H1 (cell line): ENCODE measurements around the gene COX6A2. TPM values are rescaled to one million over a fixed set of nuclear protein-coding genes. Genes with fewer than 3 reads are reported as not detected.
A peak's percentile ranks its signal among the peaks of the same experiment; 100 is the strongest.

Experiments used
- CTCF ChIA-PET: fragments of 300-600 bp; sonication (Branson Sonifier 250); formaldehyde crosslinking; loops from one replicate; lab custom pipeline; 2021; ENCODE audit not compliant: partially characterized antibody; lab: Charles Lee
- POLR2A ChIA-PET: fragments of 300-600 bp; sonication (Branson Sonifier 250); formaldehyde crosslinking; loops from one replicate; lab custom pipeline; 2021; ENCODE audit warnings: inconsistent platforms; ENCODE audit not compliant: partially characterized antibody; lab: Charles Lee
- DNase-seq, 2 experiments: peaks; one replicate each; pipeline versions ENCODE4 v3.0.0 to v3.0.0-alpha.2; 2010 to 2022; ENCODE audit warnings: low spot score in 2 of 2, low read depth in 1 of 2, mixed read lengths in 1 of 2
- FAIRE-seq: peaks from 2 replicates; lab custom pipeline; 2011; peaks lifted over from hg19 to GRCh38; lab: Jason Lieb, UNC
- H2AFZ ChIP-seq: 2 replicates; pipeline ENCODE4 v1.8.1; 2012; ENCODE audit warnings: low read length, inconsistent platforms
- H2AK5ac ChIP-seq: 2 replicates; pipeline ENCODE4 v1.6.1; 2013; ENCODE audit warnings: low read depth, low read length
- H2BK120ac ChIP-seq: replicated peaks from 2 replicates; pipeline ENCODE3; 2013; ENCODE audit warnings: low read depth, low read length, inconsistent platforms
- H2BK12ac ChIP-seq: 2 replicates; pipeline ENCODE4 v1.6.1; 2013; ENCODE audit warnings: low read depth, low read length
- H2BK15ac ChIP-seq: 2 replicates; pipeline ENCODE4 v1.6.1; 2013; ENCODE audit warnings: low read length
- H2BK20ac ChIP-seq: 2 replicates; pipeline ENCODE4 v1.6.1; 2013; ENCODE audit warnings: low read length
- H2BK5ac ChIP-seq: 2 replicates; pipeline ENCODE4 v1.6.1; 2013; ENCODE audit warnings: low read depth, low read length
- H3K14ac ChIP-seq: 2 replicates; pipeline ENCODE4 v1.6.1; 2013; ENCODE audit warnings: inconsistent platforms; ENCODE audit not compliant: insufficient read length
- H3K18ac ChIP-seq: 2 replicates; pipeline ENCODE4 v1.6.1; 2013; ENCODE audit warnings: low read length; ENCODE audit errors: extremely low read depth
- H3K23ac ChIP-seq: 2 replicates; pipeline ENCODE4 v1.6.1; 2013; ENCODE audit warnings: inconsistent platforms; ENCODE audit not compliant: insufficient read length
- H3K23me2 ChIP-seq: 2 replicates; pipeline ENCODE4 v1.6.1; 2013; ENCODE audit warnings: low read depth, low read length
- H3K27ac ChIP-seq: 2 replicates; pipeline ENCODE4 v1.6.1; 2011; ENCODE audit warnings: low read depth, low read length, inconsistent platforms
- H3K27me3 ChIP-seq, 4 experiments: replicated peaks in 1 of 4; 1 replicate in 1 of 4; 2 replicates in 3 of 4; pipeline versions ENCODE4 v1.6.1 to v1.8.1; 2011 to 2013; ENCODE audit warnings: low read length in 3 of 4, mild to moderate bottlenecking in 3 of 4, inconsistent platforms in 2 of 4, mixed read lengths in 2 of 4, moderate library complexity in 1 of 4; ENCODE audit not compliant: control insufficient read depth in 3 of 4, insufficient read depth in 3 of 4; ENCODE audit errors: extremely low read depth in 1 of 4
- H3K36me3 ChIP-seq, 4 experiments: 2 replicates each; pipeline versions ENCODE4 v1.6.1 to v1.8.1; 2011 to 2013; ENCODE audit warnings: mild to moderate bottlenecking in 4 of 4, low read length in 3 of 4, moderate library complexity in 2 of 4, control low read depth in 1 of 4, inconsistent platforms in 1 of 4; ENCODE audit not compliant: insufficient read depth in 4 of 4, control insufficient read depth in 2 of 4
- H3K4ac ChIP-seq: replicated peaks from 2 replicates; pipeline ENCODE3; 2013; ENCODE audit warnings: low read length, low read depth, mixed read lengths, inconsistent platforms; ENCODE audit not compliant: insufficient read length
- H3K4me1 ChIP-seq, 4 experiments: replicated peaks in 1 of 4; 1 replicate in 1 of 4; 2 replicates in 3 of 4; pipeline versions ENCODE4 v1.6.1 to v1.8.1; 2011 to 2013; ENCODE audit warnings: low read length in 3 of 4, inconsistent platforms in 2 of 4, mixed read lengths in 1 of 4; ENCODE audit not compliant: insufficient read depth in 4 of 4, control insufficient read depth in 3 of 4
- H3K4me2 ChIP-seq, 2 experiments: 2 replicates each; pipeline versions ENCODE4 v1.6.1 to v1.8.1; 2011 to 2013; ENCODE audit warnings: low read depth in 2 of 2, low read length in 2 of 2, control low read depth in 1 of 2, inconsistent platforms in 1 of 2, mild to moderate bottlenecking in 1 of 2; ENCODE audit not compliant: insufficient read depth in 1 of 2
- H3K4me3 ChIP-seq, 4 experiments: fragments of 200-600, 300-600 bp in 1 of 4; sonication (generic), shearing (Covaris generic), sonication (Bioruptor Twin) in 1 of 4; 2 replicates each; pipeline versions ENCODE4 v1.5.1 to v1.8.1; 2011 to 2016; ENCODE audit warnings: low read length in 4 of 4, low read depth in 3 of 4, control low read depth in 2 of 4, inconsistent platforms in 2 of 4, mild to moderate bottlenecking in 2 of 4, mixed read lengths in 1 of 4, moderate library complexity in 1 of 4; ENCODE audit not compliant: insufficient read depth in 2 of 4; ENCODE audit errors: extremely low read depth in 1 of 4
- H3K56ac ChIP-seq: replicated peaks from 2 replicates; pipeline ENCODE3; 2013; ENCODE audit warnings: low read depth, mild to moderate bottlenecking, mixed read lengths, low read length, inconsistent platforms; ENCODE audit not compliant: insufficient read length
- H3K79me1 ChIP-seq: 2 replicates; pipeline ENCODE4 v1.6.1; 2013; ENCODE audit warnings: low read depth, low read length, control low read depth
- H3K79me2 ChIP-seq, 2 experiments: 2 replicates each; pipeline versions ENCODE4 v1.6.1 to v1.8.1; 2012 to 2013; ENCODE audit warnings: low read length in 2 of 2, mild to moderate bottlenecking in 2 of 2, inconsistent platforms in 1 of 2; ENCODE audit not compliant: insufficient read depth in 2 of 2, control insufficient read depth in 1 of 2
- H3K9ac ChIP-seq, 4 experiments: replicated peaks in 1 of 4; 1 replicate in 1 of 4; 2 replicates in 3 of 4; pipeline versions ENCODE4 v1.6.1 to v1.8.1; 2011 to 2013; ENCODE audit warnings: low read depth in 3 of 4, low read length in 3 of 4, control low read depth in 2 of 4, mild to moderate bottlenecking in 2 of 4, moderate library complexity in 2 of 4, inconsistent platforms in 1 of 4; ENCODE audit errors: extremely low read depth in 1 of 4
- H3K9me3 ChIP-seq, 2 experiments: 2 replicates each; pipeline versions ENCODE4 v1.6.1 to v1.8.1; 2012 to 2013; ENCODE audit warnings: mild to moderate bottlenecking in 2 of 2, moderate library complexity in 2 of 2, control low read depth in 1 of 2, inconsistent platforms in 1 of 2, low read depth in 1 of 2, low read length in 1 of 2, mixed read lengths in 1 of 2; ENCODE audit not compliant: insufficient read depth in 2 of 2
- H4K20me1 ChIP-seq, 2 experiments: replicated peaks in 1 of 2; 2 replicates each; pipeline versions ENCODE3 to v1.8.1; 2011 to 2013; ENCODE audit warnings: inconsistent platforms in 2 of 2, low read length in 2 of 2, mild to moderate bottlenecking in 1 of 2; ENCODE audit not compliant: insufficient read depth in 2 of 2, control insufficient read depth in 1 of 2
- H4K5ac ChIP-seq: 2 replicates; pipeline ENCODE4 v1.6.1; 2013; ENCODE audit warnings: low read length, low read depth, mixed read lengths, inconsistent platforms; ENCODE audit not compliant: insufficient read length
- H4K8ac ChIP-seq: 2 replicates; pipeline ENCODE4 v1.8.0; 2013; ENCODE audit warnings: mild to moderate bottlenecking, moderate library complexity, low read length, inconsistent platforms; ENCODE audit not compliant: insufficient read depth; ENCODE audit errors: extremely low read depth
- H4K91ac ChIP-seq: replicated peaks from 2 replicates; pipeline ENCODE3; 2013; ENCODE audit warnings: low read length, mixed read lengths, inconsistent platforms; ENCODE audit not compliant: insufficient read length
- WGBS, 2 experiments: shearing (Covaris generic) in 1 of 2; methylation state at CpG; one replicate each; pipeline versions ENCODE4 v1.1.6 to v1.1.7; 2013 to 2015; ENCODE audit warnings: low lambda C conversion rate in 2 of 2, mixed read lengths in 2 of 2, inconsistent platforms in 1 of 2, low coverage in 1 of 2, missing lambda C conversion rate in 1 of 2; ENCODE audit not compliant: insufficient replicate concordance in 2 of 2, insufficient coverage in 1 of 2, insufficient read length in 1 of 2; ENCODE audit errors: extremely low coverage in 1 of 2, missing lambda C conversion rate in 1 of 2; 5-methylcytosine and 5-hydroxymethylcytosine counted together
- polyA plus RNA-seq, 7 experiments: library from polyadenylated mRNA; depleted of rRNA in 3 of 7; stranded (reverse) in 5 of 7; unstranded in 2 of 7; fragments of >200 nt in 5 of 7; fragments of 200-250 nt in 2 of 7; gene quantifications; 1 replicate in 5 of 7; 2 replicates in 1 of 7; 4 replicates in 1 of 7; pipeline versions ENCODE4 v1.2.1 to v1.2.3, GENCODE V29; 2011 to 2013; ENCODE audit warnings: missing spikeins in 2 of 7, mixed read lengths in 2 of 7
- total RNA-seq: library from RNA; stranded (reverse); fragmentation: NEBNext Ultra II Directional; extraction: Animal tissue kit (Norgen Biotek cat#: 25700); gene quantifications from 2 replicates; pipeline ENCODE4 v1.2.1, GENCODE V29; 2021

The COX6A2 gene
- total and polyA plus RNA-seq, 2 of the 8 experiments (the other 6 are each of a cell fraction or from before 2014, with no cell fraction given) = 0.79 TPM; not detected in 1

GRCh38 chr16:31430380-31431052 lies 2.4 kb upstream of the COX6A2 start:
- Histone ChIP-seq H2AFZ (no peak overlapping the region), H3K4me2 (0 out of 4 replicates have a peak overlapping the region, but pooled peaks of 1 of the 2 experiments have one; percentile 6), H3K36me3 (no peaks in the 10 kb centered on the region), H3K14ac (no peak overlapping the region), H2BK5ac (no peak overlapping the region), H3K23ac (no peak overlapping the region), H2BK12ac (no peak overlapping the region), H3K56ac (no peak overlapping the region), H3K4me3 (no peak overlapping the region), H3K79me2 (no peaks in the 10 kb centered on the region), H3K18ac (no peak overlapping the region), H4K20me1 (no peaks in the 10 kb centered on the region), H3K4me1 (no peaks in the 10 kb centered on the region; a peak in 2 of 7 replicates), H3K9me3 (peaks cover 5 to 6% of the 10 kb centered on the region in 2 experiments), H3K23me2 (peaks cover 2% of the 10 kb centered on the region; the same call in 1 of the 2 replicates), H3K27me3 (peaks cover 5 to 25% (median 24%) of the 10 kb centered on the region in 4 experiments), H4K8ac (no peak overlapping the region), H2BK15ac (no peak overlapping the region), H2BK20ac (no peak overlapping the region), H4K5ac (no peak overlapping the region), H4K91ac (no peak overlapping the region), H2AK5ac (no peak overlapping the region), H3K9ac (no peak overlapping the region), H3K79me1 (no peaks in the 10 kb centered on the region), H3K4ac (no peak overlapping the region), H3K27ac (no peak overlapping the region), H2BK120ac (no peak overlapping the region)
- ChIA-PET POLR2A (interaction anchor here (0.6 to 2.5 kb wide), 4 partner anchors 27 to 250 kb away, joined by 3 to 10 read pairs (median 4); partner anchors contain the start of gene FUS), CTCF (interaction anchor here (0.7 to 5.8 kb wide), 5 partner anchors 12 to 452 kb away, joined by 3 to 36 read pairs (median 3); partner anchors contain the start of genes TRIM72 and ZNF843)
- no peak for FAIRE-seq
- DNase-seq = no peak
- 60% methylated on average over 5 of the region's 5 CpGs; no CpG with 5 or more reads in 1 of the 2 experiments for WGBS, 2 experiments
